ENCODE data around the gene CCT8L2.
"Not testable (repeated sequence)": the region's sequence is repeated elsewhere in the genome, so short reads cannot be mapped to it uniquely, and the experiment has no call there.

CCT8L2 gene

GRCh38 chr22:16592231-16592630 is 379 bp downstream of the CCT8L2 start:
- not testable (repeated sequence) for DNase-seq

DNA sequence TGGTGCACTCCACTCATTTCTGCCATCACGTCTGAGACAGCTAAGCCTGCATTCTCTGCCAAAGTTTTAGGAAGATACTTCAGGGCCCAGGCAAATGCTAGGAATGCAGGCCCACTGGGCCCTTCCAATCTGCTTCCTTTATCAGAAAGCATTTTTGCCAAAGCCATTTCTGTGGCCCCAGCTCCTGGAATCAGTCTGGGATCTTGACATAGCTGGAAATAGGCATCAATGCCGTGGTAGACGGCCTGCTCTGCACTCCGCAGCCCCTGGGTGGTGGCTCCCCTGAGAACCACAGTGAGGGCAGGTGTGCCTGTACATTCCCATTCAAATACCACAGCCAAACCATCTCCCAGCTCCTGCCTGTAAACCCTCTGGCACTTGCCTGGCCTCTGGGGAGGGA is 1.5 kb downstream of the CCT8L2 start:
- not testable (repeated sequence) for DNase-seq

- no peak for DNase-seq
These were observed 5.6 kb downstream of the CCT8L2 start for GRCh38 chr22:16586991-16587390.

- no peak for DNase-seq
These were observed 6.4 kb downstream of the CCT8L2 start for GRCh38 chr22:16586170-16586569.

DNA sequence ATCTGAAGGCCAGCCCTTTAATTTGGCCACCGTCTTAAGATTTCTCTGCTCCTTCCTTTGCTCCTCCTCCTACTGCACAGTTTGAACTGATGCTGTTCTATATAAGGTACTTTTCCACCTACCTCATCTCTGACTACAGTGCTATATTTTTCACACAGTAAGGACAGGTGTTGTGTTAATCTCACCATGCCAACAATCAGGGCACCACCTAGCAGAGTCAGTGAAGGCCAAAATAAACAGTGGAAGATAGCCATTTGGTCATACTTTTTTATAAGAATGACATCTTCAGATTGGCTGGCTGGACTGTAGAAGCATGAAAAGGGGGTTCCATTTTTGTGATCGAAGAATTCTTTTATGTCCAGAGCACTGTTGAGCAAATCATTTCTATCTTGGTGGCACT is 11.7 kb downstream of the CCT8L2 start:
- DNase-seq = not testable (repeated sequence)

- not testable (repeated sequence) for DNase-seq
These were observed 23.3 kb downstream of the CCT8L2 start for GRCh38 chr22:16569240-16569834.

GRCh38 chr22:16568425-16568758 is 24.2 kb downstream of the CCT8L2 start:
- DNase-seq = no peak

DNA sequence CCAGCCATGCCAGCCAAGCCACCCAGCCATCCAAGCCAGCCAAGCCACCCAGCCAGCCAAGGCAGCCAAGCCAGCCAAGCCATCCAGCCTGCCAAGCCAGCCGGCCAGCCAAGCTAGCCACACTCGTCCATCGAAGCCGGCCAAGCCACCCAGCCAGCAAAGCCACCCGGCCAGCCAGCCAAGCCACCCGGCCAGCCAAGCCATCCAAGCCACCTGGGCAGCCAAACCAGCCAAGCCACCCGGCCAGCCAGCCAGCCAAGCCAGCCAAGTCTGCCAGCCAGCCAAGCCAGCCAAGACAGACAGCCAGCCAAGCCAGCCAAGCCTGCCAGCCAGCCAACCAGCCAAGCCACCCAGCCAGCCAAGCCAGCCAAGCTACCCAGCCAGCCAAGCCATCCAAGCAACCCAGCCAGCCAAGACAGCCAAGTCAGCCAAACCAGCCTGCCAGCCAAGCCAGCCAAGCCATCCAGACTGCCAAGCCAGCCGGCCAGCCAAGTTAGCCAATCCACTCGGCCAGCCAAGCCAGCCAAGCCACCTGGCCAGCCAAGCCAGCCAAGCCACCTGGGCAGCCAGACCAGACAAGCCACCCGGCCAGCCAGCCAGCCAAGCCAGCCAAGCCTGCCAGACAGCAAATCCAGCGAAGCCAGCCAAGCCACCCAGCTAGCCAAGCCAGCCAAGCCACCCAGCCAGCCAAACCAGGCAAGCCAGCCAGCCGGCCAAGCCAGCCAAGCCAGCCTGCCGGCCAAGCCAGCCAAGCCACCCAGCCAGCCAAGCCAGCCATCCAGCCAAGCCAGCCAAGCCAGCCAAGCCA is 24.8 kb downstream of the CCT8L2 start:
- DNase-seq = not testable (repeated sequence)

DNA sequence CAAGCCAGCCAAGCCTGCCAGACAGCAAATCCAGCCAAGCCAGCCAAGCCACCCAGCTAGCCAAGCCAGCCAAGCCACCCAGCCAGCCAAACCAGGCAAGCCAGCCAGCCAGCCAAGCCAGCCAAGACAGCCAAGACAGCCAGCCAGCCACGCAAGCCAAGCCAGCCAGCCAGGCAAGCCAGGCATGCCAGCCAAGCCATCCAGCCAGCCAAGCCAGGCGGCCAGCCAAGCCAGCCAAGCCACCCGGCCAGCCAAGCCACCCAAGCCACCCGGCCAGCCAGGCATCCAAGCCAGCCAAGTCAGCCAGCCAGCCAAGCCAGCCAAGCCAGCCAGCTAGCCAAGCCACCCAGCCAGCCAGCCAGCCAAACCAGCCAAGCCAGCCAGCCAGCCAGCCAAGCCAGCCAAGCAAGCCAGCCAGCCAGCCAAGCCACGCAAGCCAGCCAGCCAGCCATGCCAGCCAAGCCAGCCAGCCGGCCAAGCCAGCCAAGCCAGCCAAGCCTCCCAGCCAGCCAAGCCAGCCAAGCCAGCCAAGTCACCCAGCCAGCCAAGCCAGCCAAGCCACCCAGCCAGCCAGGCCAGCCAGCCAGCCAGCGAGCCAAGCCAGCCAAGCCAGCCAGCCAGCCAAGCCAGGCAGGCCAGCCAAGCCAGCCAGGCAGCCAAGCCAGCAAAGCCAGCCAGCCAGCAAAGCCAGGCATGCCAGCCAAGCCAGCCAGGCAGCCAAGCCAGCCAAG is 26.0 kb downstream of the CCT8L2 start:
- DNase-seq = not testable (repeated sequence)

DNA sequence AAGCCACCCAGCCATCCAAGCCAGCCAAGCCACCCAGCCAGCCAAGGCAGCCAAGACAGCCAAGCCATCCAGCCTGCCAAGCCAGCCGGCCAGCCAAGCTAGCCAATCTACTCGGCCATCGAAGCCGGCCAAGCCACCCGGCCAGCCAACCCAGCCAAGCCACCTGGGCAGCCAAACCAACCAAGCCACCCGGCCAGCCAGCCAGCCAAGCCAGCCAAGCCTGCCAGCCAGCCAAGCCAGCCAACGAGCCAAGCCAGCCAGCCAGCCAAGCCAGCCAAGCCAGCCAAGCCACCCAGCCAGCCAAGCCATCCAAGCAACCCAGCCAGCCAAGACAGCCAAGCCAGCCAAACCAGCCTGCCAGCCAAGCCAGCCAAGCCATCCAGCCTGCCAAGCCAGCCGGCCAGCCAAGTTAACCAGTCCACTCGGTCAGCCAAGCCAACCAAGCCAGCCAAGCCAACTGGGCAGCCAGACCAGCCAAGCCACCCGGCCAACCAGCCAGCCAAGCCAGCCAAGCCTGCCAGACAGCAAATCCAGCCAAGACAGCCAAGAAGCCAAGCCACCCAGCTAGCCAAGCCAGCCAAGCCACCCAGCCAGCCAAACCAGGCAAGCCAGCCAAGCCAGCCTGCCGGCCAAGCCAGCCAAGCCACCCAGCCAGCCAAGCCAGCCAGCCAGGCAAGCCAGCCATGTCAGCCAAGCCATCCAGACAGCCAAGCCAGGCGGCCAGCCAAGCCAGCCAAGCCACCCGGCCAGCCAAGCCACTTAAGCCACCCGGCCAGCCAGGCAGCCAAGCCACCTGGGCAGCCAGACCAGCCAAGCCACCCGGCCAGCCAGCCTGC is 26.8 kb downstream of the CCT8L2 start:
- DNase-seq = not testable (repeated sequence)

DNA sequence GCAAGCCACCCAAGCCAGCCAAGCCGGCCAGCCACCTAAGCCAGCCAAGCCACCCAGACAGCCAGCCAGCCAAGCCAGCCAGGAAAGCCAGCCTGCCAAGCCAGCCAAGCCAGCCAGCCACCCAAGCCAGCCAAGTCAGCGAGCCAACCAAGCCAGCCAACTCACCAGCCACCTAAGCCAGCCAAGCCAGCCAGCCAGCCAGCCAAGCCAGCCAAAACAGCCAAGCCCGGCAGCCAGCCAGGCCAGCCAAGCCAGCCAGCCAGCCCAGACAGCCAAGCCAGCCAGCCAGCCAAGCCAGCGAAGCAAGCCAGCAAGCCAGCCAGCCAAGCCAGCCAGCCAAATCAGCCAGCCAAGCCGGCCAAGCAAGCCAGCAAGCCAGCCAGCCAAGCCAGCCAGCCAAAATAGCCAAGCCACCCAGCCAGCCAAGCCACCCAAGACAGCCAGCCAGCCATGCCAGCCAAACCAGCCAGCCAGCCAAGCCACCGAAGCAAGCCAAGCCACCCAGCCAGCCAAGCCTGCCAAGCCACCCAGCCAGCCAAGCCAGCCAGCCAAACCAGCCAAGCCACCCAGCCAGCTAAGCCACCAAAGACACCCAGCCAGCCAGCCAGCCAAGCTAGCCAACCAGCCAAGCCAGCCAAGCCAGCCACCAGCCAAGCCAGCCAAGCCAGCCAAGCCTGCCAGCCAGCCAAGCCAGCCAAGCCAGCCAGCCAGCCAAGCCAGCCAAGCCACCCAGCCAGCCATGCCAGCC is 27.6 kb downstream of the CCT8L2 start:
- DNase-seq = not testable (repeated sequence)

- DNase-seq = no peak
These were observed 28.8 kb downstream of the CCT8L2 start for GRCh38 chr22:16563555-16564520.

DNA sequence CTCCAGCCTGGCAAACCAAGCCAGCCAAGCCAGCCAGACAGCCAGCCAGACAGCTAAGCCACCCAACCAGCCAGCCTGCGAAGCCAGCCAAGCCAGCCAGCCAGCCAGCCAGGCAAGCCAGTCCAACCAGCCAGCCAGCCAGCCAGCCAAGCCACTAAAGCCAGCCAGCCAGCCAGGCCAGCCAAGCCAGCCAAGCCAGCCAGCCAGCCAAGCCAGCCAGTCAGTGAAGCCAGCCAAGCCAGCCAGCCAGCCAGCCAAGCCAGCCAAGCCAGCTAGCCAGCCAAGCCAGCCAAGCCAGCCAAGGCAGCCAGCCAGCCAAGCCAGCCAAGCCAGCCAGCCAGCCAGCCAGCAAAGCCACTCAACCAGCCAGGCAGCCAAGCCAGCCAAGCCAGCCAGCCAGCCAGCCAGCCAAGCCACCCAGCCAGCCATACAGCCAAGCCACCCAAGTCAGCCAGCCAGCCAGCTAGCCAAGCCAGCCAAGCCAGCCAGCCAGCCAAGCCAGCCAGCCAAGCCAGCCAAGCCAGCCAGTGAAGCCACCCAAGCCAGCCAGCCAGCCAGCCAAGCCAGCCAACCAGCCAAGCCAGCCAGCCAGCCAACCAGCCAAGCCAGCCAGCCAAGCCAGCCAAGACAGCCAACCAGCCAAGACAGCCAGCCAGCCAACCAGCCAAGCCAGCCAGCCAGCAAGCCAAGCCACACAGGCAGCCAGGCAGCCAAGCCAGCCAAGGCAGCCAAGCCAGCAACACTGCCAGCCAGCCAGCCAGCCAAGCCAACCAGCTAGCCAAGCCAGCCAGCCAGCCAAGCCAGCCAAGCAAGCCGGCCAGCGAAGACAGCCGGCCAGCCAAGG is 29.7 kb downstream of the CCT8L2 start:
- DNase-seq = no peak

DNA sequence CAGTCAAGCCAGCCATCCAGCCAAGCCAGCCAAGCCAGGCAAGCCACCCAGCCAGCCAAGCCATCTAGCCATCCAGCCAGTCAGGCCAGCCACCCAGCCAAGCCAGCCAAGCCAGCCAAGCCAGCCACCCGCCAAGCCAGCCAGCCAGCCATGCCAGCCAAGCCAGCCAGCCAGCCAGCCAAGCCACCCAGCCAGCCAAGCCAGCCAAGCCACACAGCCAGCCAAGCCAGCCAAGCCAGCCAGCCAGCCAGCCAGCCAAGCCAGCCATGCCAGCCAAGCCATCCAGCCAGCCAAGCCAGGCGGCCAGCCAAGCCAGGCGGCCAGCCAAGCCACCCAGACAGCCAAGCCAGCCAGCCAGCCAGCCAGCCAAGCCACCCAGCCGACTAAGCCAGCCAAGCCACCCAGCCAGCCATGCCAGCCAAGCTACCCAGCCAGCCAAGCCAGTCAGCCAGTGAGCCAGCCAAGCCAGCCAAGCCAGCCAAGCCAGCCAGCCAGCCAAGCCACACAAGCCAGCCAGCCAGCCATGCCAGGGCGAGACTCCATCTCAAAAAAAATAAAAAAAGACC is 31.4 kb downstream of the CCT8L2 start:
- DNase-seq = not testable (repeated sequence)

- not testable (repeated sequence) for DNase-seq
These were observed 32.0 kb downstream of the CCT8L2 start for GRCh38 chr22:16560651-16561050.

- DNase-seq = not testable (repeated sequence)
These were observed 32.6 kb downstream of the CCT8L2 start for GRCh38 chr22:16559996-16560395.

GRCh38 chr22:16559056-16559955 is 33.3 kb downstream of the CCT8L2 start:
- DNase-seq = no peak

DNA sequence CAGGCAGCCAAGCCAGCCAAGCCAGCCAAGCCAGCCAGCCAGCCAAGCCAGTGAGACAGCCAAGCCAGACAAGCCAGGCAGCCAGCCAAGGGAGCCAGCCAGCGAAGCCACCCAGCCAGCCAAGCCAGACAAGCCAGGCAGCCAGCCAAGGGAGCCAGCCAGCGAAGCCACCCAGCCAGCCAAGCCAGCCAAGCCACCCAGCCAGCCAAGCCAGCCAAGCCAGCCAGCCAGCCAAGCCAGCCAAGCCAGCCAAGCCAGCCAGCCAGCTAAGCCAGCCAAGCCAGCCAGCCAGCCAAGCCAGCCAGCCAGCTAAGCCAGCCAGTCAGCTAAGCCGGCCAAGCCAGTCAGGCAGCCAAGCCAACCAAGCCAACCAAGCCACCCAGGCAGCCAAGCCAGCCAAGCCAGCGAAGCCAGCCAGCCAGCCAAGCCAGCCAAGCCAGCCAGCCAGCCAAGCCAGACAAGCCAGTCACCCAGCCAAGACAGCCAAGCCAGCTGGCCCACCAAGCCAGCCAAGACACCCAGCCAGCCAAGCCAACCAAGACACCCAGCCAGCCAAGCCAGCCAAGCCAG is 34.1 kb downstream of the CCT8L2 start:
- not testable (repeated sequence) for DNase-seq

Measured in NCI-H187 treated with DMSO at 0.1 percent for 48 hours (cell line).